ENCODE measurements around the gene SLC22A23. TPM values are rescaled to one million over a fixed set of nuclear protein-coding genes. Genes with fewer than 3 reads are reported as not detected.

The SLC22A23 gene
- total RNA-seq, 1 experiment from 2014 or later, result 38.2 TPM

DNA sequence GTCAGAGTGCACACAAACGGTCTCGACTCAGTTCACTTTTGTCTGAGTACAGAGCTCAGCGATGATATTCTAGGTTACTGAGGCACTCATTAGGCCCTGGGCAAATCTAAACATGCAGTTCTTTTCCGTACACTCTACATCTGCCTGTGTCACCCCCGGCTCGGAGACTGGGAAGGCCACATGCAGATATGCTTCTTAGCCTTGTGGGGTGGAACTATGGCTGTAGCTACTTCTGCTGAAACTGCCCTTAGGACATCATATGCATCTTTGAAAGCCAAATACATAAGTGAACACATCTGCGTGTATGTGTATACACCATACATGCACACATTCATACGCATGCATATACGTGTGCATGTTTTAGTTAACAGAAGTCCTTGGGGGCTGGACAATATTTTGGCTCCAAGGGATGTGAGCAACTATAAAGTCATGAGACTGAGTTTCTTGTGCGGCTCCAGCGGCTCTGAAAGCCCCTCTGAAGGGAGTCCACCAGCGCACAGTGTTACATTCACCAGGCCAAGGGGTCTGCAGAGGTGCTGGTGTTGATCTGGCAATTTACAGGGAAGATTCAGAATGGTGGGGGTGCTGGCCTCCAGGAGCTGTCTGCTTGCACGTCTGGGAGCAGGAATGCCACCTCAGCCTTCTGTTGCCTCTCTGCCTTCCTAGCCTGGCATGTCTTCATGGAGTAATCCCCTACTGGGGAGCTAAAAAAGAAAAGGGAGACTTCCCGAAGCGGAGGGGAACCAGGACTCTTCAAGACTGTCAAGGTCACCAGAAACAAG is 166.5 kb downstream of the SLC22A23 start:
- DNase-seq (ENCODE audit: low spot score) (peak; percentile 3), ATAC-seq (no peak)
- no peak for TF ChIP-seq ESRRA (CRISPR knock-in tag; IDR thresholded peaks at IDR 0.05; ENCODE audit: borderline replicate concordance)
- TF ChIP-seq, protein P1, sequence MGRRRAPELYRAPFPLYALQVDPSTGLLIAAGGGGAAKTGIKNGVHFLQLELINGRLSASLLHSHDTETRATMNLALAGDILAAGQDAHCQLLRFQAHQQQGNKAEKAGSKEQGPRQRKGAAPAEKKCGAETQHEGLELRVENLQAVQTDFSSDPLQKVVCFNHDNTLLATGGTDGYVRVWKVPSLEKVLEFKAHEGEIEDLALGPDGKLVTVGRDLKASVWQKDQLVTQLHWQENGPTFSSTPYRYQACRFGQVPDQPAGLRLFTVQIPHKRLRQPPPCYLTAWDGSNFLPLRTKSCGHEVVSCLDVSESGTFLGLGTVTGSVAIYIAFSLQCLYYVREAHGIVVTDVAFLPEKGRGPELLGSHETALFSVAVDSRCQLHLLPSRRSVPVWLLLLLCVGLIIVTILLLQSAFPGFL (CRISPR knock-in tag; IDR thresholded peaks at IDR 0.05; ENCODE audit: borderline replicate concordance), result no peak
- TF ChIP-seq, protein P2, sequence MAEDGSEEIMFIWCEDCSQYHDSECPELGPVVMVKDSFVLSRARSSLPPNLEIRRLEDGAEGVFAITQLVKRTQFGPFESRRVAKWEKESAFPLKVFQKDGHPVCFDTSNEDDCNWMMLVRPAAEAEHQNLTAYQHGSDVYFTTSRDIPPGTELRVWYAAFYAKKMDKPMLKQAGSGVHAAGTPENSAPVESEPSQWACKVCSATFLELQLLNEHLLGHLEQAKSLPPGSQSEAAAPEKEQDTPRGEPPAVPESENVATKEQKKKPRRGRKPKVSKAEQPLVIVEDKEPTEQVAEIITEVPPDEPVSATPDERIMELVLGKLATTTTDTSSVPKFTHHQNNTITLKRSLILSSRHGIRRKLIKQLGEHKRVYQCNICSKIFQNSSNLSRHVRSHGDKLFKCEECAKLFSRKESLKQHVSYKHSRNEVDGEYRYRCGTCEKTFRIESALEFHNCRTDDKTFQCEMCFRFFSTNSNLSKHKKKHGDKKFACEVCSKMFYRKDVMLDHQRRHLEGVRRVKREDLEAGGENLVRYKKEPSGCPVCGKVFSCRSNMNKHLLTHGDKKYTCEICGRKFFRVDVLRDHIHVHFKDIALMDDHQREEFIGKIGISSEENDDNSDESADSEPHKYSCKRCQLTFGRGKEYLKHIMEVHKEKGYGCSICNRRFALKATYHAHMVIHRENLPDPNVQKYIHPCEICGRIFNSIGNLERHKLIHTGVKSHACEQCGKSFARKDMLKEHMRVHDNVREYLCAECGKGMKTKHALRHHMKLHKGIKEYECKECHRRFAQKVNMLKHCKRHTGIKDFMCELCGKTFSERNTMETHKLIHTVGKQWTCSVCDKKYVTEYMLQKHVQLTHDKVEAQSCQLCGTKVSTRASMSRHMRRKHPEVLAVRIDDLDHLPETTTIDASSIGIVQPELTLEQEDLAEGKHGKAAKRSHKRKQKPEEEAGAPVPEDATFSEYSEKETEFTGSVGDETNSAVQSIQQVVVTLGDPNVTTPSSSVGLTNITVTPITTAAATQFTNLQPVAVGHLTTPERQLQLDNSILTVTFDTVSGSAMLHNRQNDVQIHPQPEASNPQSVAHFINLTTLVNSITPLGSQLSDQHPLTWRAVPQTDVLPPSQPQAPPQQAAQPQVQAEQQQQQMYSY (CRISPR knock-in tag; IDR thresholded peaks at IDR 0.05), result no peak
- TF ChIP-seq ZNF671 (CRISPR knock-in tag; IDR thresholded peaks at IDR 0.05), result no peak
- TF ChIP-seq, protein P3, sequence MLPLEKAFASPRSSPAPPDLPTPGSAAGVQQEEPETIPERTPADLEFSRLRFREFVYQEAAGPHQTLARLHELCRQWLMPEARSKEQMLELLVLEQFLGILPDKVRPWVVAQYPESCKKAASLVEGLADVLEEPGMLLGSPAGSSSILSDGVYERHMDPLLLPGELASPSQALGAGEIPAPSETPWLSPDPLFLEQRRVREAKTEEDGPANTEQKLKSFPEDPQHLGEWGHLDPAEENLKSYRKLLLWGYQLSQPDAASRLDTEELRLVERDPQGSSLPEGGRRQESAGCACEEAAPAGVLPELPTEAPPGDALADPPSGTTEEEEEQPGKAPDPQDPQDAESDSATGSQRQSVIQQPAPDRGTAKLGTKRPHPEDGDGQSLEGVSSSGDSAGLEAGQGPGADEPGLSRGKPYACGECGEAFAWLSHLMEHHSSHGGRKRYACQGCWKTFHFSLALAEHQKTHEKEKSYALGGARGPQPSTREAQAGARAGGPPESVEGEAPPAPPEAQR (CRISPR knock-in tag; IDR thresholded peaks at IDR 0.05), result no peak
- TF ChIP-seq ZNF396 (CRISPR knock-in tag; IDR thresholded peaks at IDR 0.05; ENCODE audit: borderline replicate concordance), result no peak
- TF ChIP-seq JAZF1 (CRISPR knock-in tag; IDR thresholded peaks at IDR 0.05), result no peak
- no peak for TF ChIP-seq ELF4 (CRISPR knock-in tag; IDR thresholded peaks at IDR 0.05; ENCODE audit: low read depth)
- no peak for TF ChIP-seq NR1H2 (CRISPR knock-in tag; IDR thresholded peaks at IDR 0.05)
- TF ChIP-seq NR2C2 (CRISPR knock-in tag; IDR thresholded peaks at IDR 0.05), result no peak
- TF ChIP-seq, protein P4, sequence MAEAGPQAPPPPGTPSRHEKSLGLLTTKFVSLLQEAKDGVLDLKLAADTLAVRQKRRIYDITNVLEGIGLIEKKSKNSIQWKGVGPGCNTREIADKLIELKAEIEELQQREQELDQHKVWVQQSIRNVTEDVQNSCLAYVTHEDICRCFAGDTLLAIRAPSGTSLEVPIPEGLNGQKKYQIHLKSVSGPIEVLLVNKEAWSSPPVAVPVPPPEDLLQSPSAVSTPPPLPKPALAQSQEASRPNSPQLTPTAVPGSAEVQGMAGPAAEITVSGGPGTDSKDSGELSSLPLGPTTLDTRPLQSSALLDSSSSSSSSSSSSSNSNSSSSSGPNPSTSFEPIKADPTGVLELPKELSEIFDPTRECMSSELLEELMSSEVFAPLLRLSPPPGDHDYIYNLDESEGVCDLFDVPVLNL (CRISPR knock-in tag; IDR thresholded peaks at IDR 0.05; ENCODE audit: borderline replicate concordance, low read depth), result no peak
- no peak for TF ChIP-seq ZBTB21 (CRISPR knock-in tag; IDR thresholded peaks at IDR 0.05; ENCODE audit: borderline replicate concordance)
- TF ChIP-seq, protein P5, sequence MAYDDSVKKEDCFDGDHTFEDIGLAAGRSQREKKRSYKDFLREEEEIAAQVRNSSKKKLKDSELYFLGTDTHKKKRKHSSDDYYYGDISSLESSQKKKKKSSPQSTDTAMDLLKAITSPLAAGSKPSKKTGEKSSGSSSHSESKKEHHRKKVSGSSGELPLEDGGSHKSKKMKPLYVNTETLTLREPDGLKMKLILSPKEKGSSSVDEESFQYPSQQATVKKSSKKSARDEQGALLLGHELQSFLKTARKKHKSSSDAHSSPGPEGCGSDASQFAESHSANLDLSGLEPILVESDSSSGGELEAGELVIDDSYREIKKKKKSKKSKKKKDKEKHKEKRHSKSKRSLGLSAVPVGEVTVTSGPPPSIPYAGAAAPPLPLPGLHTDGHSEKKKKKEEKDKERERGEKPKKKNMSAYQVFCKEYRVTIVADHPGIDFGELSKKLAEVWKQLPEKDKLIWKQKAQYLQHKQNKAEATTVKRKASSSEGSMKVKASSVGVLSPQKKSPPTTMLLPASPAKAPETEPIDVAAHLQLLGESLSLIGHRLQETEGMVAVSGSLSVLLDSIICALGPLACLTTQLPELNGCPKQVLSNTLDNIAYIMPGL (CRISPR knock-in tag; IDR thresholded peaks at IDR 0.05), result no peak
- no peak for TF ChIP-seq ZNF219 (CRISPR knock-in tag; IDR thresholded peaks at IDR 0.05; ENCODE audit: borderline replicate concordance)
- no peak for TF ChIP-seq GABPB1 (CRISPR knock-in tag; IDR thresholded peaks at IDR 0.05)
- TF ChIP-seq, protein P6, sequence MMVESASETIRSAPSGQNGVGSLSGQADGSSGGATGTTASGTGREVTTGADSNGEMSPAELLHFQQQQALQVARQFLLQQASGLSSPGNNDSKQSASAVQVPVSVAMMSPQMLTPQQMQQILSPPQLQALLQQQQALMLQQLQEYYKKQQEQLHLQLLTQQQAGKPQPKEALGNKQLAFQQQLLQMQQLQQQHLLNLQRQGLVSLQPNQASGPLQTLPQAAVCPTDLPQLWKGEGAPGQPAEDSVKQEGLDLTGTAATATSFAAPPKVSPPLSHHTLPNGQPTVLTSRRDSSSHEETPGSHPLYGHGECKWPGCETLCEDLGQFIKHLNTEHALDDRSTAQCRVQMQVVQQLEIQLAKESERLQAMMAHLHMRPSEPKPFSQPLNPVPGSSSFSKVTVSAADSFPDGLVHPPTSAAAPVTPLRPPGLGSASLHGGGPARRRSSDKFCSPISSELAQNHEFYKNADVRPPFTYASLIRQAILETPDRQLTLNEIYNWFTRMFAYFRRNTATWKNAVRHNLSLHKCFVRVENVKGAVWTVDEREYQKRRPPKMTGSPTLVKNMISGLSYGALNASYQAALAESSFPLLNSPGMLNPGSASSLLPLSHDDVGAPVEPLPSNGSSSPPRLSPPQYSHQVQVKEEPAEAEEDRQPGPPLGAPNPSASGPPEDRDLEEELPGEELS (CRISPR knock-in tag; IDR thresholded peaks at IDR 0.05), result no peak
- TF ChIP-seq RELA (CRISPR knock-in tag; IDR thresholded peaks at IDR 0.05; ENCODE audit: borderline replicate concordance), result no peak
- no peak for TF ChIP-seq TCF7 (CRISPR knock-in tag; IDR thresholded peaks at IDR 0.05; ENCODE audit: low read depth)
- no peak for TF ChIP-seq GRHL2 (CRISPR knock-in tag; IDR thresholded peaks at IDR 0.05; ENCODE audit: insufficient replicate concordance, severe bottlenecking)
- Mint-ChIP-seq H3K4me3 (no peak overlapping the region), H3K27ac (no peak overlapping the region; the same call in 1 of the 2 replicates), H3K27me3 (ENCODE audit: low read depth) (no peaks in the 10 kb centered on the region), H3K36me3 (peaks cover 58% of the 10 kb centered on the region), H3K4me1 (peaks cover 3% of the 10 kb centered on the region), H3K9me3 (no peaks in the 10 kb centered on the region)
- POLR2A ChIA-PET, result no interaction called here
- CTCF ChIA-PET, result interaction anchor here (1.0 to 1.6 kb wide), 2 partner anchors 40 to 81 kb away, joined by 4 read pairs; no protein-coding TSS in a partner anchor
